ENCODE measurements around the gene FDCSP. TPM values are rescaled to one million over a fixed set of nuclear protein-coding genes. Genes with fewer than 3 reads are reported as not detected.

FDCSP gene
- total RNA-seq (not detected in 2 replicates), polyA plus RNA-seq (not detected in 2 replicates), polyA minus RNA-seq (ENCODE audit: low replicate concordance) (not detected in 2 replicates)
- not detected in 2 replicates for polyA plus RNA-seq (2012)

GRCh38 chr4:70225824-70226223 lies at the start of gene FDCSP:
Gene FDCSP, plus strand, starts transcription at chr4:70226124. Its CDS starts 5,071 bp downstream, at chr4:70231195.
- Histone ChIP-seq H3K9me3 (ENCODE audit: control insufficient read depth, insufficient read depth, low read depth, low read length) (no peaks in the 10 kb centered on the region), H2AFZ (ENCODE audit: low read length) (no peak within 1 kb of the TSS), H3K79me2 (ENCODE audit: control insufficient read depth, insufficient read depth, low read length) (no peaks in the 10 kb centered on the region), H3K4me1 (ENCODE audit: control insufficient read depth, extremely low read depth, insufficient read depth, low read length) (no peaks in the 10 kb centered on the region), H3K4me2 (ENCODE audit: extremely low read depth, insufficient read depth, low read length) (no peak within 1 kb of the TSS), H4K20me1 (ENCODE audit: control insufficient read depth, extremely low read depth, insufficient read depth, low read length) (no peaks in the 10 kb centered on the region), H3K27me3 (ENCODE audit: control insufficient read depth, insufficient read depth, low read length) (no peaks in the 10 kb centered on the region), H3K4me3 (replicated peaks in 1 of 4; ENCODE audit: control extremely low read depth in 1 of 4, insufficient read depth in 1 of 4, low read depth in 3 of 4, low read length in 4 of 4) (no peak within 1 kb of the TSS), H3K27ac (ENCODE audit: insufficient read depth, low read length) (no peak within 1 kb of the TSS), H3K9ac (ENCODE audit: insufficient read depth, low read length) (no peak within 1 kb of the TSS), H3K36me3 (ENCODE audit: control insufficient read depth, insufficient read depth, low read length) (no peaks in the 10 kb centered on the region)
- no peak for TF ChIP-seq EZH2 (IDR thresholded peaks at IDR 0.05; ENCODE audit: low read length, missing control alignments)
- TF ChIP-seq CTCF (conservative IDR thresholded peaks at IDR 0.05 in 1 of 2, IDR thresholded peaks at IDR 0.05 in 1 of 2; ENCODE audit: low read depth in 1 of 2, low read length in 2 of 2) = no peak
- no peak for DNase-seq (ENCODE audit: low read depth in 2 of 2)

GRCh38 chr4:70177090-70177489 lies 48.8 kb upstream of the FDCSP start:
- no peak overlapping the region for H3K4me2 ChIP-seq (ENCODE audit: extremely low read depth, insufficient read depth, low read length)
- no peaks in the 10 kb centered on the region for H3K9me3 ChIP-seq (ENCODE audit: control insufficient read depth, insufficient read depth, low read depth, low read length)
- no peak overlapping the region for H3K9ac ChIP-seq (ENCODE audit: insufficient read depth, low read length)
- H3K4me1 ChIP-seq (ENCODE audit: control insufficient read depth, extremely low read depth, insufficient read depth, low read length) = no peaks in the 10 kb centered on the region
- TF ChIP-seq CTCF (conservative IDR thresholded peaks at IDR 0.05 in 1 of 2, IDR thresholded peaks at IDR 0.05 in 1 of 2; ENCODE audit: low read depth in 1 of 2, low read length in 2 of 2) (no peak), EZH2 (IDR thresholded peaks at IDR 0.05; ENCODE audit: low read length, missing control alignments) (no peak)
- H3K27me3 ChIP-seq (ENCODE audit: control insufficient read depth, insufficient read depth, low read length) = no peaks in the 10 kb centered on the region
- no peaks in the 10 kb centered on the region for H3K79me2 ChIP-seq (ENCODE audit: control insufficient read depth, insufficient read depth, low read length)
- no peak overlapping the region for H3K4me3 ChIP-seq (replicated peaks in 1 of 4; ENCODE audit: control extremely low read depth in 1 of 4, insufficient read depth in 1 of 4, low read depth in 3 of 4, low read length in 4 of 4)
- H4K20me1 ChIP-seq (ENCODE audit: control insufficient read depth, extremely low read depth, insufficient read depth, low read length) = no peaks in the 10 kb centered on the region
- H3K27ac ChIP-seq (ENCODE audit: insufficient read depth, low read length) = no peak overlapping the region
- no peaks in the 10 kb centered on the region for H3K36me3 ChIP-seq (ENCODE audit: control insufficient read depth, insufficient read depth, low read length)
- no peak overlapping the region for H2AFZ ChIP-seq (ENCODE audit: low read length)
- DNase-seq (ENCODE audit: low read depth in 2 of 2) = no peak

- TF ChIP-seq EZH2 (IDR thresholded peaks at IDR 0.05; ENCODE audit: low read length, missing control alignments) (no peak), CTCF (conservative IDR thresholded peaks at IDR 0.05 in 1 of 2, IDR thresholded peaks at IDR 0.05 in 1 of 2; ENCODE audit: low read depth in 1 of 2, low read length in 2 of 2) (no peak)
- no peaks in the 10 kb centered on the region for H3K79me2 ChIP-seq (ENCODE audit: control insufficient read depth, insufficient read depth, low read length)
- H3K9ac ChIP-seq (ENCODE audit: insufficient read depth, low read length) = no peak overlapping the region
- DNase-seq (ENCODE audit: low read depth in 2 of 2) = no peak
- no peak overlapping the region for H3K4me3 ChIP-seq (replicated peaks in 1 of 4; ENCODE audit: control extremely low read depth in 1 of 4, insufficient read depth in 1 of 4, low read depth in 3 of 4, low read length in 4 of 4)
- no peak overlapping the region for H2AFZ ChIP-seq (ENCODE audit: low read length)
- no peaks in the 10 kb centered on the region for H3K36me3 ChIP-seq (ENCODE audit: control insufficient read depth, insufficient read depth, low read length)
- H3K27me3 ChIP-seq (ENCODE audit: control insufficient read depth, insufficient read depth, low read length) = no peaks in the 10 kb centered on the region
- H3K9me3 ChIP-seq (ENCODE audit: control insufficient read depth, insufficient read depth, low read depth, low read length) = no peaks in the 10 kb centered on the region
- no peaks in the 10 kb centered on the region for H3K4me1 ChIP-seq (ENCODE audit: control insufficient read depth, extremely low read depth, insufficient read depth, low read length)
- no peaks in the 10 kb centered on the region for H4K20me1 ChIP-seq (ENCODE audit: control insufficient read depth, extremely low read depth, insufficient read depth, low read length)
- H3K4me2 ChIP-seq (ENCODE audit: extremely low read depth, insufficient read depth, low read length) = no peak overlapping the region
- H3K27ac ChIP-seq (ENCODE audit: insufficient read depth, low read length) = no peak overlapping the region
Observed at GRCh38 chr4:70178075-70178660, 47.8 kb upstream of the FDCSP start.
